ENCODE data around the gene FURIN. TPM values are rescaled to one million over a fixed set of nuclear protein-coding genes. Genes with fewer than 3 reads are reported as not detected.
"Not testable (repeated sequence)": the region's sequence is repeated elsewhere in the genome, so short reads cannot be mapped to it uniquely, and the experiment has no call there.

The FURIN gene
- total RNA-seq: 66.7 TPM

DNA sequence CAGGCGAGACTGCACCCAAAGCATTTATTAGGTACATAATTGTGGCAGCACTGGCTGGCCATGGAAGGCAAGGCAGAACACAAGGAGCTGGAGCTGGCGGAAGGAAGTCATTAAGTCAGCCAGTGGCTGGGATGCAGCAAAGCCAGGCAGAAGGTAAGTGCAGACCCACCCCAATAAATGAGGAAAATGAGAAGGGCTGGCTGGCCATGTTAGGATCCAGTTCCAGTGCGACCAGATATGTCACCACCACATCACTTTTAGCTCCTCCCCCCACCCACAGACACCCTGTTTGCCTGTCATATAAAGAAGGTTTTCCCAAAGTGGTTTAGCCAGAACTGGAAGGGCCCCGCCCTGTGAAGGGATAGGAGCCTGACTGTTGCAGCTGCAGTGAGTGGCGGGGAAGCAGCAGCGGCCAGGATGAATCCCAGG lies at the start of gene FURIN:
FURIN (plus strand) TSS at position 328 of the 429 bp plus-strand sequence. CDS start 7,153 bp downstream, outside the sequence.
- H3K27me3 ChIP-seq (ENCODE audit: insufficient read depth, low read length): no peaks in the 10 kb centered on the region
- peaks cover 66% of the 10 kb centered on the region for H3K4me1 ChIP-seq (ENCODE audit: insufficient read depth, low read length)
- no peaks in the 10 kb centered on the region for H3K9me3 ChIP-seq (ENCODE audit: low read depth, low read length)
- H3K4me3 ChIP-seq (ENCODE audit: low read length): no peak within 1 kb of the TSS

- H3K27me3 ChIP-seq (ENCODE audit: insufficient read depth, low read length): no peaks in the 10 kb centered on the region
- peaks cover 51% of the 10 kb centered on the region for H3K4me1 ChIP-seq (ENCODE audit: insufficient read depth, low read length)
- H3K9me3 ChIP-seq (ENCODE audit: low read depth, low read length): no peaks in the 10 kb centered on the region
- no peak overlapping the region for H3K4me3 ChIP-seq (ENCODE audit: low read length)
These were observed 49.0 kb upstream of the FURIN start for GRCh38 chr15:90819390-90819789.

DNA sequence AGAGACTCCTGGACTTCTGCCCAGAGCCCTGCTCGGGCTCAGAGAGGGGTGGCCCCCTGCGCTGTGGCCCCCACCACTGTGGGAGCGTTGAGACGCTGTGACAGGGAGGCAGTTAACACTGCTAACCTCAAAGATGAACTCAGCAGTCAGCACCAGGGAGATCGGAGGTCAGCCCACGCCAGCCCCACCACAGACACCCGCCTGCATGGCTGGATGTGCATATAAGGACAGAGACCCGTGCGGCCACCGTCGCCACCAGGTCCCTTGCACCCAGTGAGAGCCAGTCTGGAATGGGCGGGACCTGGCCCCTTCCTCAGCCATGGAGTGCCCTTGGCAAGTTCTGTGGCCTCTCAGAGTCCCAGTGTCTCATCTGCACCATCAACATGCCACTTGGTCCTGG lies 48.5 kb upstream of the FURIN start:
- Histone ChIP-seq H3K4me3 (ENCODE audit: low read length) (no peak overlapping the region), H3K9me3 (ENCODE audit: low read depth, low read length) (no peaks in the 10 kb centered on the region), H3K4me1 (ENCODE audit: insufficient read depth, low read length) (peaks cover 50% of the 10 kb centered on the region), H3K27me3 (ENCODE audit: insufficient read depth, low read length) (no peaks in the 10 kb centered on the region)

- Histone ChIP-seq H3K27me3 (ENCODE audit: insufficient read depth, low read length) (no peaks in the 10 kb centered on the region), H3K4me3 (ENCODE audit: low read length) (no peak overlapping the region), H3K4me1 (ENCODE audit: insufficient read depth, low read length) (peaks cover 50% of the 10 kb centered on the region), H3K9me3 (ENCODE audit: low read depth, low read length) (no peaks in the 10 kb centered on the region)
These were observed 47.9 kb upstream of the FURIN start for GRCh38 chr15:90820481-90820880.

DNA sequence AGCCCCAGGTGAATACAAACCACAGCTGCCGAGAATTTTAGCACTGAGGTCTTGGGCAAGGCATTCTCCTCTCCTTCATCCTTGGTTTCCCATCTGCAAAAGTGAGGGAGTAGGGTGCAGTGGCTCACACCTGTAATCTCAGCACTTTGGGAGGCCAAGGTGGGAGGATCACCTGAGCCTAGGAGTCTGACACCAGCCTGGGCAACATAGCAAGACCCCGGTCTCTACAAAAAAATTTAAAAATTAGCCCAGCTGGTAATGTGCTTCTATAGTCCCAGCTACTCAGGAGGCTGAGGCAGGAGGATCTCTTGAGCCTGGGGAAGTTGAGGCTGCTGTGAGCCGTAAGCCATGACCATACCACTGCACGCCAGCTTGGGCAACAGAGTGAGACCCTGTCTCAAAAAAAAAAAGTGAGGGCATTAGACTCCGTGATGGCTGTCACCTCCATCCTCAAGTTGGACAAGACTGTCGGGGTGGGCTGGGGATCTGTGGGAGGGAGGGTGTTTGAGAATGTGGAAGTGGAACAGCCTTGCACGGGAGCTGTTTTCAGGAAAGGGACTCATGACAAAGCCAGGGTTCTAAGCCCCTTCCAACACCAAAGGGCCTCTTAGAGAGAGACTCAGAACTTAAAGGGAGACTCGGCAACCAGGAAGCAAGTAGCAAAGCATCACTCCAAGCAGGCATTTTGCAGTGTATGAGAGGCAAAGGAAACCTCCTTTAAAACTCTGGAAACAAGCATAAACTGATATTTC lies 46.0 kb upstream of the FURIN start:
- Histone ChIP-seq H3K27me3 (ENCODE audit: insufficient read depth, low read length) (no peaks in the 10 kb centered on the region), H3K9me3 (ENCODE audit: low read depth, low read length) (no peaks in the 10 kb centered on the region), H3K4me1 (ENCODE audit: insufficient read depth, low read length) (peaks cover 35% of the 10 kb centered on the region), H3K4me3 (ENCODE audit: low read length) (no peak overlapping the region)

DNA sequence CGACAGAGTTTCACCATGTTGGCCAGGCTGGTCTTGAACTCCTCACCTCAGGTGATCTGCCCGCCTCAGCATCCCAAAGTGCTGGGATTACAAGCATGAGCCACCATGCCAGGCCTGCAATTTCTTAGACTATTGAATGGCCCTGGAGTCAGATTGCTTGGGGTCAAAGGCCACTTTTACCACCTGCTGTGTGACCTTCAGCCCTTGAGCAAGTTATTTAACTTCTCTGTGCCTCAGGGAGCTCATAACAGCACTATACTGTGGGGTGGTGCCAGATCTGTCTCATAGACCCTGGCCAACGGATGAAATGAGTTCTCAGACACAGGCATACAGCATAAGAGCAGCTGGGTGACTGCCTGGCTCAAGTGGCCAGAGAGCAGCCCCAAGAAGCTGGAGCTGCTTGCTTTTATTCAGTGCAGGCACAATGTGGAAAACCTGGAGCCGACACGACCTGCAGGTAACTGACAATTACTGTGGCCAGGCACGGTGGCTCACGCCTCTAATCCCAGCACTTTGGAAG lies 44.9 kb upstream of the FURIN start:
- H3K9me3 ChIP-seq (ENCODE audit: low read depth, low read length): no peaks in the 10 kb centered on the region
- no peak overlapping the region for H3K4me3 ChIP-seq (ENCODE audit: low read length)
- H3K4me1 ChIP-seq (ENCODE audit: insufficient read depth, low read length): peaks cover 25% of the 10 kb centered on the region
- H3K27me3 ChIP-seq (ENCODE audit: insufficient read depth, low read length): no peaks in the 10 kb centered on the region

GRCh38 chr15:90825115-90825899 lies 43.1 kb upstream of the FURIN start:
- not testable (repeated sequence) for H3K9me3 ChIP-seq (ENCODE audit: low read depth, low read length); H3K4me3 ChIP-seq (ENCODE audit: low read length); H3K27me3 ChIP-seq (ENCODE audit: insufficient read depth, low read length)
- H3K4me1 ChIP-seq (ENCODE audit: insufficient read depth, low read length): peaks cover 33% of the 10 kb centered on the region

- peaks cover 40% of the 10 kb centered on the region for H3K4me1 ChIP-seq (ENCODE audit: insufficient read depth, low read length)
- H3K9me3 ChIP-seq (ENCODE audit: low read depth, low read length); H3K4me3 ChIP-seq (ENCODE audit: low read length); H3K27me3 ChIP-seq (ENCODE audit: insufficient read depth, low read length): not testable (repeated sequence)
These were observed 42.0 kb upstream of the FURIN start for GRCh38 chr15:90826206-90826885.

GRCh38 chr15:90826886-90827435 lies 41.4 kb upstream of the FURIN start:
- Histone ChIP-seq H3K9me3 (ENCODE audit: low read depth, low read length) (no peaks in the 10 kb centered on the region), H3K4me3 (ENCODE audit: low read length) (no peak overlapping the region), H3K4me1 (ENCODE audit: insufficient read depth, low read length) (peaks cover 44% of the 10 kb centered on the region), H3K27me3 (ENCODE audit: insufficient read depth, low read length) (no peaks in the 10 kb centered on the region)

DNA sequence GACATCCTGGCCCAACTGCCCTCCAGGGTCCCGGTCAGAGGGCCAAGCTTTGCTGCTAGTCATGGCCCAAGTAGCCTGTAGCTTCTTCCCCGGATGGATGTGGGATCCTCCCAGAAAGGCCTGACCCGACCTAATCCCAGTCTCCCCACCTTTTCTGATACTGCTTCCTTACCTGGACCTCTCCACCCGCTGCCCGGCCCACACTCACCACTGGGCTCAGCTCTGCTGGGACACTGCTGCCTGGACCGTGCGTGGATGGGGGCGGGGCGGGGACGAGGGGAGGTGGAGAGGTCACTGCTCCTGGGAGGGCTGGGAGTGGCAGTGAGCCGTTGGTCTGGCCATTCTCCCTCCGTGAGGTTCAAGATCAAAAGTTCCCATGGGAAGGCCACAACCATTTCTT lies 40.3 kb upstream of the FURIN start:
- Histone ChIP-seq H3K27me3 (ENCODE audit: insufficient read depth, low read length) (no peaks in the 10 kb centered on the region), H3K4me1 (ENCODE audit: insufficient read depth, low read length) (peaks cover 48% of the 10 kb centered on the region), H3K9me3 (ENCODE audit: low read depth, low read length) (no peaks in the 10 kb centered on the region), H3K4me3 (ENCODE audit: low read length) (no peak overlapping the region)

DNA sequence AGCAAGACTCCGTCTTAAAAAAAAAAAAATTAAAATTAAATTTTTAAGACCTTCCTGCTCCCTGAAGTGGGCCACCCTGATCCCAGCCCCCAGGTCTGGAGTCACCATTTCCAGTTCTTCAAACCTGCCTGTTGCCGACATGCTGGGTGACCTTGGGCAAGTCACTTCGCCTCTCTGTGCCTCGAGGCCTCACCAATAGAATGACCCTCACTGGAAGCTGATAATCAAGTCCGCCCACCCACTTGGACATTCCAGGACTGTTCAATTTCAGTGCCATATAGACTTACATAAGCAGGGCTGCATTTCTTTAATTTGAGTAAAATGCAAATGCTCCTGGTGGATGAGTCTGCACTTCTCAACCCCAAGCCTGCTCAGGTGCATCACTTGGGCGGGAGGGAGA lies 39.3 kb upstream of the FURIN start:
- Histone ChIP-seq H3K4me1 (ENCODE audit: insufficient read depth, low read length) (peaks cover 43% of the 10 kb centered on the region), H3K9me3 (ENCODE audit: low read depth, low read length) (no peaks in the 10 kb centered on the region), H3K27me3 (ENCODE audit: insufficient read depth, low read length) (no peaks in the 10 kb centered on the region), H3K4me3 (ENCODE audit: low read length) (no peak overlapping the region)

GRCh38 chr15:90829942-90830440 lies 38.4 kb upstream of the FURIN start:
- H3K4me3 ChIP-seq (ENCODE audit: low read length): no peak overlapping the region
- H3K27me3 ChIP-seq (ENCODE audit: insufficient read depth, low read length): no peaks in the 10 kb centered on the region
- H3K9me3 ChIP-seq (ENCODE audit: low read depth, low read length): no peaks in the 10 kb centered on the region
- peaks cover 43% of the 10 kb centered on the region for H3K4me1 ChIP-seq (ENCODE audit: insufficient read depth, low read length)

- Histone ChIP-seq H3K4me3 (ENCODE audit: low read length) (no peak overlapping the region), H3K4me1 (ENCODE audit: insufficient read depth, low read length) (peaks cover 76% of the 10 kb centered on the region), H3K27me3 (ENCODE audit: insufficient read depth, low read length) (no peaks in the 10 kb centered on the region), H3K9me3 (ENCODE audit: low read depth, low read length) (no peaks in the 10 kb centered on the region)
These were observed 33.8 kb upstream of the FURIN start for GRCh38 chr15:90834626-90835025.

GRCh38 chr15:90836296-90836871 lies 32.0 kb upstream of the FURIN start:
- Histone ChIP-seq H3K9me3 (ENCODE audit: low read depth, low read length) (no peaks in the 10 kb centered on the region), H3K27me3 (ENCODE audit: insufficient read depth, low read length) (no peaks in the 10 kb centered on the region), H3K4me1 (ENCODE audit: insufficient read depth, low read length) (peaks cover 74% of the 10 kb centered on the region), H3K4me3 (ENCODE audit: low read length) (no peak overlapping the region)

All from mononuclear cell (primary cell).